Measurements from ENCODE around the gene ZNRF2. TPM values are rescaled to one million over a fixed set of nuclear protein-coding genes. Genes with fewer than 3 reads are reported as not detected.
A peak's percentile ranks its signal among the peaks of the same experiment; 100 is the strongest.

Gene ZNRF2
- total RNA-seq, 1 experiment from 2014 or later = 45.3 TPM

- Histone ChIP-seq H3K9me2 (replicated peaks; ENCODE audit: insufficient read depth, low read length) (no peaks in the 10 kb centered on the region), H3K4me3 (ENCODE audit: low read length) (no peak overlapping the region), H3K27ac (ENCODE audit: low read length) (peak overlapping the region; percentile 92), H2AFZ (ENCODE audit: low read length) (no peak overlapping the region), H3K27me3 (ENCODE audit: low read length) (no peaks in the 10 kb centered on the region), H3K4me1 (ENCODE audit: low read length) (peaks cover 71% of the 10 kb centered on the region), H3K9ac (ENCODE audit: low read length) (no peak overlapping the region), H3K79me2 (ENCODE audit: low read length) (no peaks in the 10 kb centered on the region), H4K20me1 (ENCODE audit: insufficient read depth, low read depth, low read length) (no peaks in the 10 kb centered on the region), H3K36me3 (ENCODE audit: insufficient read depth, low read length) (no peaks in the 10 kb centered on the region), H3K4me2 (ENCODE audit: low read depth, low read length, poor library complexity, severe bottlenecking) (no peak overlapping the region), H3K9me3 (ENCODE audit: low read length) (no peaks in the 10 kb centered on the region)
- no peak for DNase-seq
These were observed 38.0 kb upstream of the ZNRF2 start for GRCh38 chr7:30246392-30246791.

GRCh38 chr7:30247541-30248401 lies 36.6 kb upstream of the ZNRF2 start:
- no peaks in the 10 kb centered on the region for H4K20me1 ChIP-seq (ENCODE audit: insufficient read depth, low read depth, low read length)
- peaks cover 58% of the 10 kb centered on the region for H3K4me1 ChIP-seq (ENCODE audit: low read length)
- peak overlapping the region; percentile 54 for H3K4me2 ChIP-seq (ENCODE audit: low read depth, low read length, poor library complexity, severe bottlenecking)
- no peaks in the 10 kb centered on the region for H3K36me3 ChIP-seq (ENCODE audit: insufficient read depth, low read length)
- H3K27me3 ChIP-seq (ENCODE audit: low read length) = no peaks in the 10 kb centered on the region
- peak overlapping the region; percentile 10; the same call in 1 of the 2 replicates for H2AFZ ChIP-seq (ENCODE audit: low read length)
- peak overlapping the region; percentile 7 for H3K4me3 ChIP-seq (ENCODE audit: low read length)
- H3K27ac ChIP-seq (ENCODE audit: low read length) = peak overlapping the region; percentile 92
- H3K9me2 ChIP-seq (replicated peaks; ENCODE audit: insufficient read depth, low read length) = no peaks in the 10 kb centered on the region
- H3K9me3 ChIP-seq (ENCODE audit: low read length) = no peaks in the 10 kb centered on the region
- DNase-seq = peak; percentile 70
- H3K9ac ChIP-seq (ENCODE audit: low read length) = peak overlapping the region; percentile 55
- no peaks in the 10 kb centered on the region for H3K79me2 ChIP-seq (ENCODE audit: low read length)

GRCh38 chr7:30249316-30249715 lies 35.1 kb upstream of the ZNRF2 start:
- Histone ChIP-seq H3K27ac (ENCODE audit: low read length) (no peak overlapping the region), H3K4me1 (ENCODE audit: low read length) (peaks cover 54% of the 10 kb centered on the region), H3K4me2 (ENCODE audit: low read depth, low read length, poor library complexity, severe bottlenecking) (no peak overlapping the region), H2AFZ (ENCODE audit: low read length) (no peak overlapping the region), H3K9ac (ENCODE audit: low read length) (no peak overlapping the region), H3K4me3 (ENCODE audit: low read length) (no peak overlapping the region), H3K79me2 (ENCODE audit: low read length) (no peaks in the 10 kb centered on the region), H3K27me3 (ENCODE audit: low read length) (no peaks in the 10 kb centered on the region), H3K36me3 (ENCODE audit: insufficient read depth, low read length) (no peaks in the 10 kb centered on the region), H3K9me3 (ENCODE audit: low read length) (no peaks in the 10 kb centered on the region), H3K9me2 (replicated peaks; ENCODE audit: insufficient read depth, low read length) (no peaks in the 10 kb centered on the region), H4K20me1 (ENCODE audit: insufficient read depth, low read depth, low read length) (no peaks in the 10 kb centered on the region)
- DNase-seq = no peak

- no peak overlapping the region for H2AFZ ChIP-seq (ENCODE audit: low read length)
These were observed 34.2 kb upstream of the ZNRF2 start for GRCh38 chr7:30249986-30250774.

GRCh38 chr7:30251708-30252329 lies 32.6 kb upstream of the ZNRF2 start:
- no peaks in the 10 kb centered on the region for H3K79me2 ChIP-seq (ENCODE audit: low read length)
- H3K9me2 ChIP-seq (replicated peaks; ENCODE audit: insufficient read depth, low read length) = no peaks in the 10 kb centered on the region
- H3K27ac ChIP-seq (ENCODE audit: low read length) = no peak overlapping the region
- no peaks in the 10 kb centered on the region for H3K27me3 ChIP-seq (ENCODE audit: low read length)
- H3K4me2 ChIP-seq (ENCODE audit: low read depth, low read length, poor library complexity, severe bottlenecking) = no peak overlapping the region
- H3K36me3 ChIP-seq (ENCODE audit: insufficient read depth, low read length) = no peaks in the 10 kb centered on the region
- H3K4me3 ChIP-seq (ENCODE audit: low read length) = no peak overlapping the region
- H4K20me1 ChIP-seq (ENCODE audit: insufficient read depth, low read depth, low read length) = no peaks in the 10 kb centered on the region
- no peaks in the 10 kb centered on the region for H3K9me3 ChIP-seq (ENCODE audit: low read length)
- H3K9ac ChIP-seq (ENCODE audit: low read length) = no peak overlapping the region
- peaks cover 33% of the 10 kb centered on the region for H3K4me1 ChIP-seq (ENCODE audit: low read length)
- DNase-seq = no peak
- H2AFZ ChIP-seq (ENCODE audit: low read length) = no peak overlapping the region

More at GRCh38 chr7:30249986-30250774, 34.2 kb upstream of the ZNRF2 start:
- Histone ChIP-seq H3K9me3 (ENCODE audit: low read length) (no peaks in the 10 kb centered on the region), H4K20me1 (ENCODE audit: insufficient read depth, low read depth, low read length) (no peaks in the 10 kb centered on the region), H3K4me3 (ENCODE audit: low read length) (no peak overlapping the region), H3K27me3 (ENCODE audit: low read length) (no peaks in the 10 kb centered on the region), H3K79me2 (ENCODE audit: low read length) (no peaks in the 10 kb centered on the region), H3K4me1 (ENCODE audit: low read length) (peaks cover 49% of the 10 kb centered on the region), H3K9me2 (replicated peaks; ENCODE audit: insufficient read depth, low read length) (no peaks in the 10 kb centered on the region), H3K9ac (ENCODE audit: low read length) (no peak overlapping the region), H3K4me2 (ENCODE audit: low read depth, low read length, poor library complexity, severe bottlenecking) (no peak overlapping the region), H3K36me3 (ENCODE audit: insufficient read depth, low read length) (no peaks in the 10 kb centered on the region), H3K27ac (ENCODE audit: low read length) (no peak overlapping the region)
- DNase-seq = no peak

- no peak overlapping the region for H3K27ac ChIP-seq (ENCODE audit: low read length)
- no peaks in the 10 kb centered on the region for H3K36me3 ChIP-seq (ENCODE audit: insufficient read depth, low read length)
- no peaks in the 10 kb centered on the region for H4K20me1 ChIP-seq (ENCODE audit: insufficient read depth, low read depth, low read length)
- no peak overlapping the region for H3K4me3 ChIP-seq (ENCODE audit: low read length)
- no peaks in the 10 kb centered on the region for H3K9me3 ChIP-seq (ENCODE audit: low read length)
- no peaks in the 10 kb centered on the region for H3K79me2 ChIP-seq (ENCODE audit: low read length)
- no peak for DNase-seq
- no peak overlapping the region for H3K4me2 ChIP-seq (ENCODE audit: low read depth, low read length, poor library complexity, severe bottlenecking)
- H3K4me1 ChIP-seq (ENCODE audit: low read length) = peaks cover 20% of the 10 kb centered on the region
- no peak overlapping the region for H2AFZ ChIP-seq (ENCODE audit: low read length)
- H3K9ac ChIP-seq (ENCODE audit: low read length) = no peak overlapping the region
- H3K9me2 ChIP-seq (replicated peaks; ENCODE audit: insufficient read depth, low read length) = no peaks in the 10 kb centered on the region
- no peaks in the 10 kb centered on the region for H3K27me3 ChIP-seq (ENCODE audit: low read length)
These were observed 31.3 kb upstream of the ZNRF2 start for GRCh38 chr7:30252885-30253795.

- H3K36me3 ChIP-seq (ENCODE audit: insufficient read depth, low read length) = no peaks in the 10 kb centered on the region
- H3K9ac ChIP-seq (ENCODE audit: low read length) = no peak overlapping the region
- H3K27me3 ChIP-seq (ENCODE audit: low read length) = no peaks in the 10 kb centered on the region
- no peaks in the 10 kb centered on the region for H4K20me1 ChIP-seq (ENCODE audit: insufficient read depth, low read depth, low read length)
- H3K27ac ChIP-seq (ENCODE audit: low read length) = no peak overlapping the region
- H2AFZ ChIP-seq (ENCODE audit: low read length) = no peak overlapping the region
- no peaks in the 10 kb centered on the region for H3K9me2 ChIP-seq (replicated peaks; ENCODE audit: insufficient read depth, low read length)
- H3K79me2 ChIP-seq (ENCODE audit: low read length) = no peaks in the 10 kb centered on the region
- H3K9me3 ChIP-seq (ENCODE audit: low read length) = no peaks in the 10 kb centered on the region
- peaks cover 13% of the 10 kb centered on the region for H3K4me1 ChIP-seq (ENCODE audit: low read length)
- H3K4me2 ChIP-seq (ENCODE audit: low read depth, low read length, poor library complexity, severe bottlenecking) = no peak overlapping the region
- no peak for DNase-seq
- no peak overlapping the region for H3K4me3 ChIP-seq (ENCODE audit: low read length)
These were observed 30.6 kb upstream of the ZNRF2 start for GRCh38 chr7:30253796-30254165.
